ENCODE measurements around the gene SLC4A11.
"Not testable (repeated sequence)": the region's sequence is repeated elsewhere in the genome, so short reads cannot be mapped to it uniquely, and the experiment has no call there.

The SLC4A11 gene

GRCh38 chr20:3227506-3227905, 11.5 kb downstream of the SLC4A11 start:
- DNase-seq: no peak

- no peak for DNase-seq
Observed at GRCh38 chr20:3226864-3227263, 12.1 kb downstream of the SLC4A11 start.

- DNase-seq: no peak
Observed at GRCh38 chr20:3226093-3226492, 12.9 kb downstream of the SLC4A11 start.

GRCh38 chr20:3224681-3225421, 14.1 kb downstream of the SLC4A11 start:
- DNase-seq: no peak

GRCh38 chr20:3223994-3224680, 14.9 kb downstream of the SLC4A11 start:
- DNase-seq: no peak

- DNase-seq: no peak
Observed at GRCh38 chr20:3223651-3223993, 15.4 kb downstream of the SLC4A11 start.

- no peak for DNase-seq
Observed at GRCh38 chr20:3222635-3223600, 16.1 kb downstream of the SLC4A11 start.

GRCh38 chr20:3221398-3222226, 17.4 kb downstream of the SLC4A11 start:
- no peak for DNase-seq

GRCh38 chr20:3218307-3218988, 20.5 kb downstream of the SLC4A11 start:
- peak; percentile 34 for DNase-seq

GRCh38 chr20:3215359-3215917, 23.6 kb downstream of the SLC4A11 start:
- DNase-seq: not testable (repeated sequence)

- no peak for DNase-seq
Observed at GRCh38 chr20:3213226-3213625, 25.8 kb downstream of the SLC4A11 start.

- no peak for DNase-seq
Observed at GRCh38 chr20:3210346-3210745, 28.6 kb downstream of the SLC4A11 start.

GRCh38 chr20:3209946-3210317, 29.1 kb downstream of the SLC4A11 start:
- no peak for DNase-seq

- peak; percentile 43 for DNase-seq
Observed at GRCh38 chr20:3209257-3209945, 29.6 kb downstream of the SLC4A11 start, which contains the start of gene ITPA. TSS of gene ITPA (plus strand) at chr20:3209498. CDS start at chr20:3209552, 54 bp downstream.

- DNase-seq: no peak
Observed at GRCh38 chr20:3208786-3209256, 30.2 kb downstream of the SLC4A11 start.

- peak; percentile 79 for DNase-seq
Observed at GRCh38 chr20:3204124-3204794, 34.7 kb downstream of the SLC4A11 start, which contains the start of gene DDRGK1. TSS of gene DDRGK1 (minus strand) at chr20:3204682. CDS start at chr20:3204627, 55 bp downstream.

- DNase-seq: no peak
Observed at GRCh38 chr20:3203315-3204123, 35.5 kb downstream of the SLC4A11 start.

- no peak for DNase-seq
Observed at GRCh38 chr20:3202965-3203314, 36.0 kb downstream of the SLC4A11 start.
